Activated naive CD4-positive, alpha-beta T cell treated with anti-CD3 and anti-CD28 coated beads, Interleukin-2, amount 10 ng/mL, durations not matched to agents 5 hours and 36 hours (primary cell): ENCODE measurements around the gene PTX4. TPM values are rescaled to one million over a fixed set of nuclear protein-coding genes. Genes with fewer than 3 reads are reported as not detected.

Experiments used
- total RNA-seq, 2 experiments: library from RNA; stranded (reverse); gene quantifications; one replicate each; pipeline ENCODE4 v1.2.3, GENCODE V29; 2021

Gene PTX4, protein sequence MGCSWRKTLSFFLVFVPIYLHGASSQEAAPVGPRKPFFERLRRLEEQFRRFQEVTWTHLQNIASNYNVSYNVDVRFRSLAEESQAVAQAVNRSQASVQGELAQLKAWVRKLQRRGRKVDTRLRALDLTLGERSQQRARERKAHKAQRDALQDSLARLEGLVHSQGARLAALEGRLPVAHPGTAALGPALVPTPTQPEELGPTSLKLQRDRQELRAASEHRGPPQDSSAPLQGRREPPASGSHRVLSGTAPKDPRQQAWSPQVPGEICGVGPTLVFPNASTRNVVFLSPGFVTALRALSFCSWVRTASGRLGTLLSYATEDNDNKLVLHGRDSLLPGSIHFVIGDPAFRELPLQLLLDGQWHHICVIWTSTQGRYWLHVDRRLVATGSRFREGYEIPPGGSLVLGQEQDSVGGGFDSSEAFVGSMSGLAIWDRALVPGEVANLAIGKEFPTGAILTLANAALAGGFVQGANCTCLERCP
- not detected for total RNA-seq

DNA sequence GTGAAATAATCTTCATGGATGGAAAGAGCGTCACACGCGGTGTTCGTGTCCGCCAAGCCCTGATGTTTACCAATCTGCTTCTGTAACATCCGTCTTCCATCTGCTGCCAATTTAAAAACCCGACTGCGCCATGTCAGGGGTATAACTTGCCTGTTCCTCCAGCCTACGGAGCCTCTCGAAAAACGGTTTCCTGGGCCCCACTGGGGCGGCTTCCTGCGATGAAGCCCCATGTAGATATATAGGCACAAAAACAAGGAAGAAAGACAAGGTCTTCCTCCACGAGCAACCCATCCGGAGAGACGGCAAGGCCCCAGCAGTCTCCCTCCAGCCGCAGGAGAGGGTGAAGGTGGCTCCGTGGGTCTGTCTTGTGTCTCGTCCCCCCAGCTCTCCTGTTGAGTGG lies at the start of gene PTX4:
PTX4 (minus strand) TSS at position 326 of the 400 bp plus-strand sequence; CDS start at position 291, 35 bp downstream.

DNA sequence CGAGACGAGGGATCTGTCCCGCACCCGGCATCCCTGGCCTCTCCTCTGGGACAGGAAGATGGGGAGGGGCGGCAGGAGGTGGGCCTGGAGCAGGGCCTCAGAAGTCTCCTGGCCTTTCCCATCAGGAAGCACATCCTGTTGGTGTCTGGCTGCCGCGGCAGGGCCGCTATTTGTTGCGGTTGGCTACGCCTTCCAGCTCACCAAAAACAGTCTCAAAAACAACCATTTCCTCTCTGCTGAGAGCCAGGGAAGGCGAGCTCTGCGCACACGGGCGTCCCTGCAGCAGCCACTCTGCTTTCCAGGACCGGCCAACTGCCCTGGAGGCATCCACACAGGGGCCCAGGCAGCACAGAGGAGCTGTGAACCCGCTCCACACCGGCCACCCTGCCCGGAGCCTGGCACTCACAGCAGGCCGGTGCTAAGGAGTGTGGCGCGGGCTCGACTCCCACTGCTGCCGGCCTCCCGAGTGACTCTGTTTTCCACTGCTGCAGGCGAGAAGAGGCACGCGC lies 44.8 kb upstream of the PTX4 start, which contains the start of gene TMEM204:
TMEM204 (plus strand) TSS at position 224 of the 509 bp plus-strand sequence. CDS start 610 bp downstream, outside the sequence.

DNA sequence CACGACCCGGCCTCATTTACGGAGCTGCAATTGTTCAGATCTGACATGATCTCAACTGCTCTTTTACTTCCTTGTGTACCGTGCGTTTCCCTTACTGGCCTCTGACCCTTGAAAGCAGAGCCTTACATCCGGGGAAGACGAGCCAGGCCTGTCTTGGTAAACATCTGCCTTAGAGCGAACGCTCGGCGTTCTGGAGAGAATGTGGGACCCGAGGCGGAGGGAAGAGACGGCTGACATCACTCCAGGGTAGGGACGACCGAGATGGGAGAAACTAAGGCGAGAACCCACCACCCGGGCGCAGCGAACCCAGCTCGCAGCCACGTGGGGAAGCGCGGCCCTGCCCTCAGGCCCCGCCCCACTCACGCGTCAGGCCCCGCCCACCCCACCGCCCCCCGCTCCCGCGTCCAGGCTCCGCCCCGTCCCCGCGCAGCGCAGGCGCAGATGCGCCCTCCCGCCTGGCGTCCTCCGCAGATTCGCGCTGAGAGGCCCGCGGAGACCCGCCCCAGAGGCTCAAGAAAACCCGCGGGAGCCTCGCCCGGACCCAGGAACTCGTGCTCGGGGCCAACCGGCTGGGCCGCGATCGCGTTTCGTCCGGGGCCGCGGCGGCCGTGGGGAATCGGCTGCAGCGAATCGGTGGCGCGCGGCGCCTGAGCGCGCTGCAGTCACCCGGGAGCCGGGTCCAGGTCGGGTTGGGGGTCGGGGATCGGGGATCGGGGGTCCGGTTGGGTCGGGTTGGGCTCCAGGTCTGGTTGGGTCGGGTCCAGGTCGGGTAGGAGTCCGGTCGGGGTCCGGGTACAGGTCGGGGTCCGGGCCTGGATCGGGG lies 4.4 kb upstream of the PTX4 start, which contains the start of gene TELO2:
TELO2 (plus strand) TSS at position 438 of the 823 bp plus-strand sequence. CDS start 922 bp downstream, outside the sequence.

DNA sequence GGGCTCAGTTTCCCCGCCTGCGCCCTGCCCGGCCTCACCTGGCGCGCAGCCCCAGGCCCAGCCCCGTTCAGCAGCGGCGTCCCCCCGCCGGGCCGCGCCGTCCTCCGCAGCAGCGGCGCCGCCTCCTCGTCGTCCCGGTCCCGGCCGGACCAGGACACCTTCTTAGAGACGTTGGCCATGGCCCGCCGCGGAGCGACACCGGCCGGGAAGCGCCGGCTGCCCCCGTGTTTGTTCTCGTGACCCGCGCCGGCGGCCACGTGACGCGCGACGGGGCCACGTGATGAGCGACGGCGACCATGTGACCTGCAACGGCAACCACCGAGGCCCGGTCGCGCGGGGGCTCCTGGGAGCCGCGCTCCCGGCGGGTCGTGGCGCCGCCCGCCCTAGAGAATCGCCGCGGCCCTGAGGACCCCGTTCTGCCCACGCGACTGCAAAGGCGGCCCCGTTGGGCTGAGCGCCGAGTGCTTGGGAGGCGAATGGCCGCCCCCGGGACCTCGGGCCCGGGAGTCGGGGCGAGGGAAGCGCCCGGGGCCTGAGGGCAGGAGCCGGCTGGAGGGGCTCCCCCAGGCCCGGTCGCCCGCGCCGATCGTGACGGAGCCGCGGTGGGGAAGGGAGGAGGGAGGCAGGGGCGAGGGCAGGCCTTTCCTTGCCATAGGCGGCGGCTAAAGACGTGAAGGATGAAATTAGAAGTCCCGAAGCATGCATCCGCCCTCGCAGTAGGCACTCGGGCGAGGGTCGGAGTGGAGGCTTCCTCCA lies 13.8 kb downstream of the PTX4 start, which contains the start of gene CLCN7:
CLCN7 (minus strand) TSS at position 233 of the 756 bp plus-strand sequence; CDS start at position 179, 54 bp downstream.

DNA sequence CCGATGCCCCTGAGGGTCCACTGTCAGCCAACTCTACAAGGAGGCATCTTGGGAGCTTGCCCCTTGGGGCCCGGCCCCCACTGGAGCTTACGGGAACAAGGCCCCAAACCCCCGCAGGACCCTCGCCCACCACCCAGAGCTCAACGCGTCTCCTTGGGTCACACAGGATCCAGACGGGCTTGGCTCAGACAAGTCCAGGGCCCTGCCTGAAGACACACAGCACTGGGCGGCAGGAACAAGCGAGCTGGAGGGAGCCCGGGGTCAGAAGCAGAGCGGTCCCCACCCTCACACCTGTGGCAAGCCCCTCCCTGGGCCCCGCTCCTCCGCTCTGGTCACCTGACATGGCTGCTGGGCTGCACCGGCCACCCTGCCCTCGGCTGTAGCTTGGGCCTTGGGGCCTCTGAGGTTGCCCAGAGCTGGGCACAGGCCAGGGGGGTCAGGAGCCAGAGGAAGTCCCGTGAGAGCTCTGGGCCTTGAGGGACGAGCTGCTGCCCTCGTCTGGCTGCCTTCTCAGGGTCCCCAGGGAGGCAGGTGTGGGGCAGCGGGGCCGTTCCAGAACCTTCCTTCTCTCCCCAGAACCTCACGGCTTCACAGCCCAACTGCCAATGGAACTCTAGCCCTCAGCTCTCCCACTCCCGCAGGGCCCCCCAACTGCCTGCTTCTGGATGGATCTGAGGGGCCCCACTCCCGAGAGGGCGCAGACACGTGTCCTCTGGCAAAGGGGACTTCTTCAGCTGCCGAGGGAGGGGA lies 44.6 kb downstream of the PTX4 start, which contains the start of gene CCDC154:
CCDC154 (minus strand) TSS at position 577 of the 750 bp plus-strand sequence; CDS start at position 343, 234 bp downstream.

Other genes with a start within 250 kb of the PTX4 start
- gene TPSAB1, start 248.2 kb downstream of the PTX4 start, total RNA-seq, result not detected
- gene TPSD1, start 232.9 kb downstream of the PTX4 start, total RNA-seq, result not detected
- gene UBE2I, start 179.3 kb downstream of the PTX4 start, total RNA-seq, result 100 to 1,000 TPM; 165 to 201 TPM
- 1 to 10 TPM; 1.4 to 1.7 TPM for gene BAIAP3, start 155.3 kb downstream of the PTX4 start, total RNA-seq
- 10 to 100 TPM; 34.5 to 38.1 TPM for gene TSR3, start 137.1 kb downstream of the PTX4 start, total RNA-seq
- gene GNPTG, start 137.0 kb downstream of the PTX4 start, total RNA-seq, result 10 to 100 TPM; 37.3 to 40.1 TPM
- 10 to 100 TPM; 46.5 to 51.1 TPM for gene UNKL, start 74.2 kb downstream of the PTX4 start, total RNA-seq
- 10 to 100 TPM; 11.5 to 14.0 TPM for gene UQCC4, start 68.2 kb downstream of the PTX4 start, total RNA-seq
- under 1 TPM in 1 of 2 experiments, not detected in 1; 0.73 TPM for gene PERCC1, start 57.9 kb downstream of the PTX4 start, total RNA-seq
- gene CCDC154, start 44.4 kb downstream of the PTX4 start, total RNA-seq, result 1 to 10 TPM; 2.7 to 3.7 TPM
- 10 to 100 TPM; 61.3 to 66.5 TPM for gene CLCN7, start 13.9 kb downstream of the PTX4 start, total RNA-seq
- gene TELO2, start 4.4 kb upstream of the PTX4 start, total RNA-seq, result 10 to 100 TPM; 55.8 to 58.1 TPM
- gene TMEM204, start 44.7 kb upstream of the PTX4 start, total RNA-seq, result 10 to 100 TPM; 64.2 to 65.7 TPM
- 10 to 100 TPM; 11.7 to 13.4 TPM for gene IFT140, start 123.1 kb upstream of the PTX4 start, total RNA-seq
- 10 to 100 TPM; 27.4 to 28.1 TPM for gene CRAMP1, start 123.4 kb upstream of the PTX4 start, total RNA-seq
- gene JPT2, start 189.3 kb upstream of the PTX4 start, total RNA-seq, result 10 to 100 TPM; 45.1 to 47.1 TPM
- gene MAPK8IP3, start 217.3 kb upstream of the PTX4 start, total RNA-seq, result 100 to 1,000 TPM; 107 to 115 TPM